Left ventricle myocardium inferior (tissue), 1 donor: Measurements from ENCODE around the gene ADCY6. TPM values are rescaled to one million over a fixed set of nuclear protein-coding genes. Genes with fewer than 3 reads are reported as not detected.
A peak's percentile ranks its signal among the peaks of the same experiment; 100 is the strongest.

Source experiments
- DNase-seq: peaks from one replicate; pipeline ENCODE4 v3.0.0-alpha.2; 2020
- H3K27ac ChIP-seq: fragments of 200-600 bp; replicated peaks from 2 replicates; pipeline ENCODE4 v1.8.0; 2021
- H3K27me3 ChIP-seq: fragments of 200-600 bp; 2 replicates; pipeline ENCODE4 v1.8.0; 2021; ENCODE audit warnings: low read depth
- H3K36me3 ChIP-seq: fragments of 200-600 bp; 2 replicates; pipeline ENCODE4 v1.8.0; 2021
- H3K4me1 ChIP-seq: fragments of 200-600 bp; 2 replicates; pipeline ENCODE4 v1.8.0; 2021
- H3K4me3 ChIP-seq: fragments of 200-600 bp; 2 replicates; pipeline ENCODE4 v1.8.0; 2021; ENCODE audit warnings: mild to moderate bottlenecking, moderate library complexity
- H3K9me3 ChIP-seq: fragments of 200-600 bp; replicated peaks from 2 replicates; pipeline ENCODE4 v1.8.0; 2021
- CTCF ChIP-seq: fragments of 200-600 bp; IDR thresholded peaks from 2 replicates; pipeline ENCODE4 v1.8.0; 2021; ENCODE audit warnings: antibody characterized with exemption, mild to moderate bottlenecking, borderline replicate concordance
- intact Hi-C: fragments of 100-400 bp; cut with micrococcal nuclease; formaldehyde crosslinking; loops from one replicate; pipeline ENCODE4 v1.11.0; 2022
- total RNA-seq: library from RNA; stranded (reverse); fragmentation: NEBNext Ultra II Directional; extraction: Animal tissue kit (Norgen Biotek cat#: 25700); gene quantifications from one replicate; pipeline ENCODE4 v1.2.1, GENCODE V29; 2021
- donor health status: DM: no; HTN: yes; CAD: no; lungs with severe emphysema.

The ADCY6 gene
- total RNA-seq, 1 donor from 2014 or later = 98.4 TPM

DNA sequence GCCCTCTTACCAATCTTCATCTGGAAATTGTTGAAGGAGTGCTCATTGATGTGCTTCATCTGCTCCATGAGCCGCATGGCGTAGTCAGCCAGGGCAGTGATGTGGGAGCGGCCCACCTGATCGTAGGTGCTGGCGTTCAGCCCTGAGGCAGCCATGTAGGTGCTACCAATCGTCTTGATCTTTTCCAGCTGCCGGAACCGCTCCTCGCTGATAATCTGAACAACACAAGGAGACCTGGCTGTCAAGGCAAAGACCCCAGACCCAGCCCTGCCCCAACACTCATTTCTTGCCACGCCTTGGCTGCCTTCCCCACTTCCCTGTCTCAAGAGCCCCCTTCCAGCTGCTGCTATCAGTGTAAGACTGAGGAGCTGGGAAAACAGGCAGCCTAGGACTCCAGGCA lies 18.1 kb downstream of the ADCY6 start:
- no peak for DNase-seq
- Histone ChIP-seq H3K27ac (no peak overlapping the region), H3K4me3 (no peak overlapping the region), H3K36me3 (peaks cover 96% of the 10 kb centered on the region), H3K9me3 (no peaks in the 10 kb centered on the region), H3K4me1 (peaks cover 54% of the 10 kb centered on the region), H3K27me3 (no peaks in the 10 kb centered on the region)
- intact Hi-C loops = no loop called here
- no peak for TF ChIP-seq CTCF

- TF ChIP-seq CTCF = no peak
- intact Hi-C loops = no loop called here
- no peak for DNase-seq
- H3K4me1 ChIP-seq = peaks cover 46% of the 10 kb centered on the region
- no peaks in the 10 kb centered on the region for H3K27me3 ChIP-seq
- H3K27ac ChIP-seq = peak overlapping the region; percentile 75
- H3K9me3 ChIP-seq = no peaks in the 10 kb centered on the region
- peaks cover 85% of the 10 kb centered on the region for H3K36me3 ChIP-seq
- H3K4me3 ChIP-seq = no peak overlapping the region
These were observed 20.2 kb downstream of the ADCY6 start for GRCh38 chr12:48768736-48769135.

DNA sequence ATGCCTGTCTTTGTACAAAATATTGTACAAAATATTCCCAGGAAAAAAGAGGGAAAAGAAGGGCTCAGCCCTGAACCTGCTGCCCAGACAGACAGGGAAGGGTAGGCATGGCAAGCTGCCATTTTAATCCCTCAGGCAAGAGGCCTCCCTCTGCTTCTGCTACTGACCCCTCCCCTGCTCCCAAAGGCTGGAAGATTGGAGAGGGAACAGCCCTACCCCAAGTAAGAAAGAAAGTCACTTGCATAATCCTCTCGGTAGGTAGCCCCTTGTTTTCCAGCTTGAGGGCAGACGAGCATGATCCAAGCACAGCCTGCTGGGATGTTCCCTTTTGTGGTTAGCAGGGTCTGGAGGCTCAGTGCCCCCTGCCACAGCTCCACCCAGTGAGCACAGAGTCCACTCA lies 20.7 kb downstream of the ADCY6 start:
- H3K27ac ChIP-seq = peak overlapping the region; percentile 75
- TF ChIP-seq CTCF = no peak
- H3K36me3 ChIP-seq = peaks cover 79% of the 10 kb centered on the region

DNA sequence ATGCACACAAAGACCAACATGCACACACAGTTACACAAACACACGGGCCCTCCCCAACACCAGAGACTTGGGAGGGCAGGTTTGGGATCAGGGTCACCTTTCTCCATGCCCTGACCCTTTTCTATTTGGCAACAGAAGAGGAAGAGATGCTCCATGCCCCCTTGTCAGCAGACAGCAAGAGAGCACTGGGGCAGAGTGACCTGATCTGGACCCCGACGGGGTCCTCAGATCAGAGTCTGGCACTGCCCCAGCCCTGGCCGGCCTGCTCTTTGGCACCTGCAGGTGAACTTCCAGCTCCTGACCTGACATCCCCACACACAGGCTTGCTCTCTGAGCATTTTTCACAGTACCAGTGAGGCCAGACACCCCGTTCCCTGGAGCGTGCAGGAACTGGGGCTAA lies 21.4 kb downstream of the ADCY6 start:
- TF ChIP-seq CTCF = no peak
- H3K27ac ChIP-seq = peak overlapping the region; percentile 75
- DNase-seq = no peak
- H3K36me3 ChIP-seq = peaks cover 72% of the 10 kb centered on the region
- peaks cover 46% of the 10 kb centered on the region for H3K4me1 ChIP-seq
- intact Hi-C loops = no loop called here
- no peak overlapping the region for H3K4me3 ChIP-seq
- no peaks in the 10 kb centered on the region for H3K27me3 ChIP-seq
- no peaks in the 10 kb centered on the region for H3K9me3 ChIP-seq

More for the DNA sequence above, 20.7 kb downstream of the ADCY6 start:
- intact Hi-C loops = no loop called here
- H3K27me3 ChIP-seq = no peaks in the 10 kb centered on the region
- no peaks in the 10 kb centered on the region for H3K9me3 ChIP-seq
- DNase-seq = no peak
- H3K4me3 ChIP-seq = no peak overlapping the region
- H3K4me1 ChIP-seq = peaks cover 46% of the 10 kb centered on the region

GRCh38 chr12:48767047-48767446 lies 21.8 kb downstream of the ADCY6 start:
- no peaks in the 10 kb centered on the region for H3K27me3 ChIP-seq
- no peak overlapping the region for H3K4me3 ChIP-seq
- peaks cover 42% of the 10 kb centered on the region for H3K4me1 ChIP-seq
- intact Hi-C loops = no loop called here
- no peak for TF ChIP-seq CTCF
- no peaks in the 10 kb centered on the region for H3K9me3 ChIP-seq
- peaks cover 68% of the 10 kb centered on the region for H3K36me3 ChIP-seq
- peak; percentile 75 for DNase-seq
- H3K27ac ChIP-seq = peak overlapping the region; percentile 75

- peaks cover 55% of the 10 kb centered on the region for H3K36me3 ChIP-seq
- peak overlapping the region; percentile 75 for H3K27ac ChIP-seq
- DNase-seq = no peak
- no peak overlapping the region for H3K4me3 ChIP-seq
- no peaks in the 10 kb centered on the region for H3K27me3 ChIP-seq
- H3K9me3 ChIP-seq = no peaks in the 10 kb centered on the region
- H3K4me1 ChIP-seq = peaks cover 39% of the 10 kb centered on the region
- TF ChIP-seq CTCF = no peak
- intact Hi-C loops = no loop called here
These were observed 23.1 kb downstream of the ADCY6 start for GRCh38 chr12:48765753-48766162.
